Mucosa of rectum (tissue), 2 donors: Measurements from ENCODE around the gene PRF1.

Experiments
- H3K27ac ChIP-seq, 2 donors: one replicate each; pipeline ENCODE4 v1.7.0; 2013; ENCODE audit warnings: inconsistent platforms in 2 of 2, low read depth in 2 of 2, low read length in 2 of 2
- H3K27me3 ChIP-seq, 2 donors: one replicate each; pipeline ENCODE4 v1.7.0; 2013; ENCODE audit warnings: low read length in 2 of 2; ENCODE audit not compliant: control insufficient read depth in 2 of 2, insufficient read depth in 2 of 2
- H3K36me3 ChIP-seq, 2 donors: one replicate each; pipeline ENCODE4 v1.7.0; 2013; ENCODE audit warnings: low read length in 2 of 2; ENCODE audit not compliant: control insufficient read depth in 2 of 2, insufficient read depth in 2 of 2
- H3K4me1 ChIP-seq, 2 donors: one replicate each; pipeline ENCODE4 v1.7.0; 2013; ENCODE audit warnings: low read length in 2 of 2, mild to moderate bottlenecking in 1 of 2; ENCODE audit not compliant: control insufficient read depth in 2 of 2, insufficient read depth in 2 of 2
- H3K4me3 ChIP-seq, 2 donors: one replicate each; pipeline ENCODE4 v1.7.0; 2013; ENCODE audit warnings: low read length in 2 of 2
- H3K9ac ChIP-seq, 2 donors: one replicate each; pipeline ENCODE4 v1.7.0; 2013; ENCODE audit warnings: low read length in 2 of 2, low read depth in 1 of 2, mild to moderate bottlenecking in 1 of 2
- H3K9me3 ChIP-seq, 2 donors: one replicate each; pipeline ENCODE4 v1.7.0; 2013; ENCODE audit warnings: low read length in 2 of 2; ENCODE audit not compliant: control insufficient read depth in 2 of 2
- donor health status: healthy.
- donor health status: Normal muscosa, but diverticular disease.

PRF1 gene

GRCh38 chr10:70578371-70578947 is 24.1 kb downstream of the PRF1 start:
- H3K27ac ChIP-seq: peak overlapping the region; percentile 37 to 40

GRCh38 chr10:70576803-70577517 is 25.6 kb downstream of the PRF1 start:
- H3K36me3 ChIP-seq: no peaks in the 10 kb centered on the region
- no peaks in the 10 kb centered on the region for H3K9me3 ChIP-seq
- H3K4me3 ChIP-seq: no peak overlapping the region
- H3K4me1 ChIP-seq: peaks cover 13% of the 10 kb centered on the region in 2 donors
- H3K27ac ChIP-seq: peak overlapping the region; percentile 9 to 79
- H3K27me3 ChIP-seq: no peaks in the 10 kb centered on the region
- no peak overlapping the region for H3K9ac ChIP-seq

More at GRCh38 chr10:70578371-70578947, 24.1 kb downstream of the PRF1 start:
- Histone ChIP-seq H3K36me3 (no peaks in the 10 kb centered on the region), H3K27me3 (no peaks in the 10 kb centered on the region), H3K4me3 (no peak overlapping the region), H3K9me3 (no peaks in the 10 kb centered on the region), H3K9ac (no peak overlapping the region), H3K4me1 (peaks cover 13% of the 10 kb centered on the region in 2 donors)

- Histone ChIP-seq H3K27ac (peak overlapping the region; percentile 9 to 79), H3K36me3 (no peaks in the 10 kb centered on the region), H3K4me1 (peaks cover 13% of the 10 kb centered on the region in 2 donors), H3K4me3 (peak overlapping the region in 1 of 2 donors; percentile 20), H3K9ac (peak overlapping the region in 1 of 2 donors; percentile 32), H3K27me3 (no peaks in the 10 kb centered on the region), H3K9me3 (no peaks in the 10 kb centered on the region)
Measured at GRCh38 chr10:70575874-70576802, 26.4 kb downstream of the PRF1 start.

GRCh38 chr10:70575486-70575873 is 27.1 kb downstream of the PRF1 start:
- Histone ChIP-seq H3K4me3 (no peak overlapping the region), H3K4me1 (peaks cover 13% of the 10 kb centered on the region in 2 donors), H3K9ac (no peak overlapping the region), H3K36me3 (no peaks in the 10 kb centered on the region), H3K27ac (peak overlapping the region in 1 of 2 donors; percentile 50), H3K27me3 (no peaks in the 10 kb centered on the region), H3K9me3 (no peaks in the 10 kb centered on the region)

DNA sequence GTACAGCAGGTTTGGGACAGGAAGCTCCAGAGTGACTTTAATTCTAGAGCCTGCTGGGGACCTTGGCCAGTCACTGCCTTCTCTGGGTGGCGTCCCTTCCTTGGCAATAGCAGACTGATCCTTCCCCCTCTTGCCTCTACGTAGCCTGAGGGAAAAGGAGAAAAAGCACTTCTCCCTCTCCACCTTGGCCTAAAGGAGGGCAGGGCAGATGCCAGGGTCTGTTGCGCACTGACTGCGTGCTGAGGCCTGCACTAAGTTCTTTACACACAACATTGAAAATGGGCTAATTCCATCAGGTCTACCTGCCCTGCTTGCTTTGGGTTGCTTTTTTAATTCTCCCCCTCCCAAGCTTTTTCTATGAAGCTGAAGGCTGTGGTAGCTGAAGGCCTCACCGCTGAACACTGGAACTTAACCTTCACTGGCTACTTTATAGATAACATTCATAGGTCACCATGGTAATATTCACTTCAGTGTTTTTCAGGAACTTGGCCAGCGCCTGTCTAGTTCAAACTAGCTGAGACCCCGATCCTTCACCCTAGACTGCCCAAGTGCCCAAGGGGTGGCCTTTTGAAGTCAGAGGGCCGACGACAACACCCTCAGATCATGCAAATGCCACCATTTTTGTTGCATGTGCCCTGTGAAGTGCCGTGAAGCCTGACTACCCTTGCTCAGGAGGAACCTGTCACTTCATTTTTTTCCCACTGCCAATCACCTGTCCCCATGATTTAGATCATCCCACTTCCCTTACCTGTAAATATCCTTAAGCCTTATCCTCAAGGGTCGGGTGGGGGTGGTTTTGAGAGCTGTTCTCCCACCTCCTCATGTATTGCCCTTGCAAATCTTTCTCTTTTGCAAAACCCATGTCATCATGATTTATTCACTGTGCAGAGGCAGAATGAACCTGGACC is 28.7 kb downstream of the PRF1 start:
- Histone ChIP-seq H3K27me3 (no peaks in the 10 kb centered on the region), H3K36me3 (no peaks in the 10 kb centered on the region)

DNA sequence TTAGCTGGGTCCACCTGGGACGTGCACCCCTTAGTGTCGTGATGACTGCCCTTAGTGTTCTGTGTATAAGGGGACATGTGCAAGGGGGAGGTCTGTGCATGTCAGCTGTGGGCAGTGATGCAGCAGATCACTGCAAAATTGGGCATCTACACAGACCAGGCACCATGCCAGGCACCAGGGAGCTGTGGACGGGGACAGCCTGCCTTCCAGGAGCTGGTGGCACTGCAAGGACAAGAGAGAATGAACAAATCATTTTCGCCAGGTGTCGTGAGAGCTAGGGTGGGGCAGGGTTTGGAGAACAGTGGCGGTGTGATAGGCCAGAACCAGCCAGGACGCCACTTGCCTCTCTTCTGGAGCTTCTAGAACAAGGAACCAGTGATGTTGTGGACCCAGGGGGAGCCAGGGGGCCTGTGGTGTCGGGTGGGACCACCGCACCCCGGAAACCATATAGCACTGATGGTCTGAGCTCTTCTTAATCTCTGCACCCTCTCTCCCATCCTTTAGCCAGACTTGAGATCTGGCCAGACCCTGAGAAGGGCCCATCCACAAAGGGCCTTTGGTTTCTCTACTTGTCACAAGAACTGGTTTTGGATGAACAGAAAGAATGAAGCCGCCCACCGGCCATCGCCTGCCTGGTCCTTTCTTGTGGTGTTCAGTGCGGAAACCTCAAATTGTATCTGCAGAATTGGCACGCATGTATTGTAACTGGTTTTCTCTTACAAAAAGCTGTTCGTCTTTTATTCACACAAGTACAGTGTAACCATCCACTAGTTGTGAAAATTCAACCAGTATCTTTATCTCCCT is 30.7 kb downstream of the PRF1 start:
- Histone ChIP-seq H3K9ac (no peak overlapping the region), H3K27ac (no peak overlapping the region), H3K9me3 (no peaks in the 10 kb centered on the region), H3K36me3 (no peaks in the 10 kb centered on the region), H3K4me1 (peaks cover 13% of the 10 kb centered on the region in 2 donors), H3K4me3 (no peak overlapping the region), H3K27me3 (no peaks in the 10 kb centered on the region)

More for the DNA sequence above, 28.7 kb downstream of the PRF1 start:
- Histone ChIP-seq H3K4me3 (no peak overlapping the region), H3K9ac (no peak overlapping the region), H3K4me1 (peaks cover 13% of the 10 kb centered on the region in 2 donors), H3K9me3 (no peaks in the 10 kb centered on the region), H3K27ac (no peak overlapping the region)

- no peak overlapping the region for H3K4me3 ChIP-seq
Measured at GRCh38 chr10:70571236-70571635, 31.3 kb downstream of the PRF1 start.

GRCh38 chr10:70568781-70569495 is 33.6 kb downstream of the PRF1 start:
- no peak overlapping the region for H3K9ac ChIP-seq
- H3K9me3 ChIP-seq: no peaks in the 10 kb centered on the region
- H3K27me3 ChIP-seq: no peaks in the 10 kb centered on the region
- no peak overlapping the region for H3K27ac ChIP-seq
- no peaks in the 10 kb centered on the region for H3K4me1 ChIP-seq
- H3K4me3 ChIP-seq: no peak overlapping the region
- no peaks in the 10 kb centered on the region for H3K36me3 ChIP-seq

More at GRCh38 chr10:70571236-70571635, 31.3 kb downstream of the PRF1 start:
- Histone ChIP-seq H3K9ac (no peak overlapping the region), H3K36me3 (no peaks in the 10 kb centered on the region), H3K9me3 (no peaks in the 10 kb centered on the region), H3K4me1 (peaks cover 7 to 9% of the 10 kb centered on the region in 2 donors), H3K27me3 (no peaks in the 10 kb centered on the region), H3K27ac (no peak overlapping the region)
